PFSK-1 (cell line): ENCODE measurements around the gene LCN12.

Experiments used
- FOXP2 ChIP-seq: optimal IDR thresholded peaks from 2 replicates; pipeline ENCODE3; 2011; ENCODE audit warnings: borderline replicate concordance, control low read depth, inconsistent platforms; ENCODE audit not compliant: insufficient read depth; ENCODE audit errors: extremely low read length, extremely low read depth
- POLR2AphosphoS5 ChIP-seq: IDR thresholded peaks from 2 replicates; pipeline ENCODE4 v1.6.1; 2012; ENCODE audit warnings: low read depth, mild to moderate bottlenecking, control low read depth, low read length, moderate library complexity
- REST ChIP-seq, 2 experiments: IDR thresholded peaks; 2 replicates each; pipeline versions ENCODE4 v1.6.1 to v1.8.0; 2011 to 2012; ENCODE audit warnings: low read depth in 2 of 2, low read length in 2 of 2, control low read depth in 1 of 2, inconsistent platforms in 1 of 2, mild to moderate bottlenecking in 1 of 2, moderate library complexity in 1 of 2; ENCODE audit not compliant: insufficient read depth in 1 of 2
- SIN3A ChIP-seq: IDR thresholded peaks from 2 replicates; pipeline ENCODE4 v1.6.1; 2012; ENCODE audit warnings: mild to moderate bottlenecking, low read length, moderate library complexity, borderline replicate concordance; ENCODE audit not compliant: insufficient read depth
- TAF1 ChIP-seq: IDR thresholded peaks from 2 replicates; pipeline ENCODE4 v1.6.1; 2012; ENCODE audit warnings: low read length, control low read depth, borderline replicate concordance; ENCODE audit not compliant: insufficient read depth

LCN12 gene

DNA sequence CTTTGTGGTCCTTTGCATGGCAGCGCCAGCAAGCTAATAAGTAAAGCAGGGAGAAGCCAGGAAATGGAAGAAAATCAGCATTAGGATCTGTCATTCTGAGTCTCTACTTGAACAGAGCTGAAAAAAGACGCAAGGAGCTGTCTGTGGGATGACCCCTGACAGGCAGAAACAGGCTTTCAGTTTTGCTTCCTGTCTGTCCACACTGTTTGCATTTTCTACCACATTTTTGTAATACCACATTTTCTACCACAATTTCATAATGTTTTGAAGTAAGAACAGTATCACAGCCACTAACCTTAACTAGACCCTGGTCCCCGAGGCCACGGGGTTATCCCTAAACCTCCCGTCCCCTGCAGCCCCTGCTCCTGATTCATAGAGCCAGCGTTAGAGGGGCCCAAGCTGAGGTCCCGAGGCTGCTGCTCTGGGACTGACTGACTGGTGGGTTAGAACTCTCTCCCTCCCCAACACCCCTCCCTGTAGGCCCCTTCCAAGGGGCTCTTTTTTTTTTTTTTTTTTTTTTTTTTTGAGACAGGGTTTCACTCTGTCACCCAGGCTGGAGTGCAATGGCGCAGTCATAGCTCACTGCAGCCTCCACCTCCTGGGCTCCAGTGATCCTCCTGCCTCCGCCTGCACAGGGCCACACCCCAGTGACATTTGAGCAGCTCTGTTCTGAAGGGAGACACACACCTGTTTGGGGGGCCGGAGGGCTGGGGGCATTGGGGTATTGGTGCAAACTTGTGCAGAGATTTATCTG lies 48.3 kb downstream of the LCN12 start:
- TF ChIP-seq TAF1 (no peak), FOXP2 (no peak), SIN3A (no peak), REST (IDR thresholded peaks at IDR 0.05; ENCODE audit: insufficient read depth in 1 of 2, low read depth in 2 of 2, low read length in 2 of 2) (no peak), POLR2AphosphoS5 (no peak)

DNA sequence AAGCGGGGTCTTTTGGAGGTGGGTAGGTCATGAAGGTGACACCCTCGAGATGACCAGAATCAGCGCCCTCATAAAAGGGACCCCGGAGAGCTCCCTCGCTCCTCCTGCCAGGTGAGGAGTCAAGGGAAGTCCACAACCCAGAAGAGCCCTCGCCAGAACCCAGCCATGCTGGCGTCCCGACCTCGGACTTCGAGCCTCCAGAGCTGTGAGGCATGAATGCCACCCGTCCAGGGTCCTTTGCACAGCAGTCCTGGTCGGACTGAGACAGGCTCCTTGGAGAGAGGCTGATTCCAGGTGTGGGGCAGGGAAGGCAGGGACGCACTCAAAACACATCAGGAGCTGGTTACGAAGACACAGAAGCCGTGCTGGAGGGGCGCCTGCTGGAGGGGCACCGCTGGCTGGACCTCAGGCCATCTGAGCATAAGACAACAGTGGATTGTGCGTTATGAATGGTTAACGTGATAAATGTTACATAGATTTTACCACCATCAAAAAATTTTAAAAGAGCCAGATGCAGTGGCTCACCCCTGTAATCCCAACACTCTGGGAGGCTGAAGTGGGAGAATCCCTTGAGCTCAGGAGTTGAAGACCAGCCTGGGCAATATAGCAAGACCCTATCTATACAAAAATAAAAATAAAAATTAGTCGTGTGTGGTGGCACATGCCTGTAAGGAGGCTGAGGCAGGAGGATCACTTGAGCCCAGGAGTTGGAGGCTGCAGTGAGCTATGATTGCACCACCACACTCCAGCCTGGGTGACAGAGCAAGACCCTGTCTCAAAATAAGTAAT lies 50.0 kb downstream of the LCN12 start:
- no peak for TF ChIP-seq REST (IDR thresholded peaks at IDR 0.05; ENCODE audit: insufficient read depth in 1 of 2, low read depth in 2 of 2, low read length in 2 of 2)

DNA sequence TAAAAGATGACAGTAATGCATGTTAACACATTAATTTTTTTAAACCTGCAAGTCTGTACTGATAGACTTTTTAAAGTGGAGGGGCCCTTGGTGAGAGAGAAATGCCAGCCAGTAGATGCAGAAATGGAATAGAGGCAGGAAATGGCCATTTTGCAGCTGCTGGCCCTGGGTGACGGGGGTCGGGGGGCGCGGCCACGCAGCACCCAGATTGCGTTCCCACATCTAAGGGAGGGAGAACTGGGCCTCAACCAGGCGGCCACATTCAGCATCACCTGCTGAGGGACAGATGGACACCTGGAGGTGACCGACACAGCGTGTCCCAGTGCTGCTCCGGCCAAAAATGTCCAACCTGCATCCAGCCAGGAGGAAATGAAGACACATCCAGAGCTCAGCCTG lies 50.6 kb downstream of the LCN12 start:
- TF ChIP-seq TAF1 (no peak), FOXP2 (no peak)
